HG03108 (cell line): ENCODE data around the gene MMRN2.
"Not testable (repeated sequence)": the region's sequence is repeated elsewhere in the genome, so short reads cannot be mapped to it uniquely, and the experiment has no call there.

Experiments
- ATAC-seq: cut with Tn5 transposase; IDR thresholded peaks from one replicate; pipeline ENCODE4 v1.9.1; 2021; ENCODE audit warnings: moderate library complexity; ENCODE audit not compliant: unreplicated experiment

Gene MMRN2

GRCh38 chr10:86943316-86944030, 13.9 kb downstream of the MMRN2 start:
- ATAC-seq: no peak

GRCh38 chr10:86942441-86943315, 14.7 kb downstream of the MMRN2 start:
- no peak for ATAC-seq

GRCh38 chr10:86941991-86942421, 15.4 kb downstream of the MMRN2 start:
- no peak for ATAC-seq

GRCh38 chr10:86941426-86941825, 16.0 kb downstream of the MMRN2 start:
- ATAC-seq: no peak

GRCh38 chr10:86940677-86941076, 16.7 kb downstream of the MMRN2 start:
- no peak for ATAC-seq

- ATAC-seq: not testable (repeated sequence)
Observed at GRCh38 chr10:86940076-86940475, 17.3 kb downstream of the MMRN2 start.

GRCh38 chr10:86938260-86938659, 19.2 kb downstream of the MMRN2 start:
- no peak for ATAC-seq

- ATAC-seq: no peak
Observed at GRCh38 chr10:86937502-86938154, 19.8 kb downstream of the MMRN2 start.

- ATAC-seq: no peak
Observed at GRCh38 chr10:86936661-86937501, 20.5 kb downstream of the MMRN2 start.

- not testable (repeated sequence) for ATAC-seq
Observed at GRCh38 chr10:86934162-86934711, 23.2 kb downstream of the MMRN2 start.

- ATAC-seq: no peak
Observed at GRCh38 chr10:86932674-86933073, 24.7 kb downstream of the MMRN2 start.

GRCh38 chr10:86931872-86932271, 25.5 kb downstream of the MMRN2 start:
- no peak for ATAC-seq

- no peak for ATAC-seq
Observed at GRCh38 chr10:86929468-86930380, 27.7 kb downstream of the MMRN2 start.

- ATAC-seq: no peak
Observed at GRCh38 chr10:86922553-86922961, 34.9 kb downstream of the MMRN2 start.

- no peak for ATAC-seq
Observed at GRCh38 chr10:86918022-86918471, 39.4 kb downstream of the MMRN2 start.

- no peak for ATAC-seq
Observed at GRCh38 chr10:86914734-86915133, 42.7 kb downstream of the MMRN2 start.

GRCh38 chr10:86905429-86905828, 52.0 kb downstream of the MMRN2 start:
- ATAC-seq: no peak

- ATAC-seq: no peak
Observed at GRCh38 chr10:86904600-86904999, 52.8 kb downstream of the MMRN2 start.

- no peak for ATAC-seq
Observed at GRCh38 chr10:86900955-86901354, 56.5 kb downstream of the MMRN2 start.
